NCI-H460 (cell line): Measurements from ENCODE around the gene VPS13C. TPM values are rescaled to one million over a fixed set of nuclear protein-coding genes. Genes with fewer than 3 reads are reported as not detected.

Source experiments
- DNase-seq: peaks from one replicate; pipeline ENCODE4 v3.0.0-alpha.2; 2016; ENCODE audit warnings: low read depth; ENCODE audit errors: extremely low read depth
- total RNA-seq: library from RNA; depleted of rRNA; stranded (reverse); fragments of >200 nt; shearing (Covaris generic); gene quantifications from 2 replicates; pipeline ENCODE4 v1.2.3, GENCODE V29; 2014

VPS13C gene
- total RNA-seq, 1 experiment from 2014 or later = 37.6 TPM

DNA sequence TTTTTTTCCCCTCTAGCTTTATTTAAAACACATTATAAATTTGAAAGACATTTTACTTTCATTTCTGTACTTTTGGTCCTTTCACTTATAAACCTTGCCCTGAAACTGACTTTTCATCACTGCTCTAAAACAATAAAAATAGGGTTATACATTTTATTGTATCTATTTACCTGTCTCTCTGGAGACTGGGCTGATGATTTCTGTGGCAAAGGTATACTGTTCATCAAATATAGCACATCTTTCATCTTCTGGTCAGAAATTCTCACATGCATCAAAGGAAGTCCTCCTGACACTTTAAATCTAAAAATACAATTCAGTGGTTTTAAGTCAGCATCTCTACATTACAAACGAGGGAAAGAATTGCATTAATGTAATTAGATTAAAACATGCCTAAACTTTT lies 86.1 kb downstream of the VPS13C start:
- DNase-seq = no peak

DNA sequence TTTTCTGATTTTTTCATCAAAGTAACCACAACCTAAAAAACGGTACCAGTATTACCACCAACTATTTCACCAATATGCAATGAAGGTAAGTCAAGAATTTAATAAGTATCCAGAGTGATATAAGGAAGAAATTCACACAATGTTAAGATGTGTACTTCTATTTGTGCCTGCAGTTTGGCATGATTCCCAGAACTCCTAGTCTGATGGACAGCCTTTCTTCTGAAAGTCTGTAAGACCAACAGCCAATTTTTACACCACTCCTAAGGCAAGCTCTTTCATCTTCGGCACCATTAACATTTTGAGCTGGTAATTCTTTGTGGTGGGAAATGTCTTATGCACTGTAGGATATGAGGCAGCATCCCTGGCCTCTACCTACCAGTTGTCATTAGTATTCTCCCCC lies 108.3 kb downstream of the VPS13C start:
- no peak for DNase-seq

DNA sequence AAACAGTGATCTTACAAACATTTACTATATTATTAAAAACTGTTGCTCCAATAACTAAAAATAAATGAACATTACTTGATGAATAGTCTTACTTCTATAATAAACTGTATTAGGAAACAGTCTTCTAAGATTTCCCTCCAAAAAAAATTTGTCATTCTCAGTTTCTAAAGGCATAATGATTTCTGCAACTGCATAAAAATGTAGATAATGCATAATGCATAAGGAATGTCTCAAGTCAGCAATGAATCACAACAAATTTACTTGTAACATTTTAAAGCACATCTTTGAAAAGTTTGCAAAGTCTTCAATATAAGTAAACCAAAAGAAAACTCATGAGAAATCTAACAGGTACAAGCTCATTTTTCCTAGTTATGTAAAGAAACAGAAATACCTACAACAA lies 113.5 kb downstream of the VPS13C start:
- DNase-seq = no peak

DNA sequence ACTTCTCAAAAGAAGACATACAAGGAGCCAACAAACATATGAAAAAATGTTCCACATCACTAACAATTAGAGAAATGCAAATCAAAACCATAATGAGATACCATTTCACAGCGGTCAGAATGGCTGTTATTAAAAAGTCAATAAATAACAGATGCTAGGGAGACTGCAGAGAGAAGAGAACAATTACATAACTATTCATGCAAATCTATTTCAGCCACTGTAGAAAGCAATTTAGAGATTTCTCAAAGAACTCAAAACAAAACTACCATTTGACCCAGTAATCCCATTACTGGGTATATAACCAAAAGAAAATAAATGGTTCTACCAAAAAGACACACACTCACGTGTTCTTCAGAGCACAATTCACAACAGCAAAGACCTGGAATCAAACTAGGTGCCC lies 116.3 kb downstream of the VPS13C start:
- no peak for DNase-seq

GRCh38 chr15:61938249-61938648 lies 122.0 kb downstream of the VPS13C start:
- no peak for DNase-seq

DNA sequence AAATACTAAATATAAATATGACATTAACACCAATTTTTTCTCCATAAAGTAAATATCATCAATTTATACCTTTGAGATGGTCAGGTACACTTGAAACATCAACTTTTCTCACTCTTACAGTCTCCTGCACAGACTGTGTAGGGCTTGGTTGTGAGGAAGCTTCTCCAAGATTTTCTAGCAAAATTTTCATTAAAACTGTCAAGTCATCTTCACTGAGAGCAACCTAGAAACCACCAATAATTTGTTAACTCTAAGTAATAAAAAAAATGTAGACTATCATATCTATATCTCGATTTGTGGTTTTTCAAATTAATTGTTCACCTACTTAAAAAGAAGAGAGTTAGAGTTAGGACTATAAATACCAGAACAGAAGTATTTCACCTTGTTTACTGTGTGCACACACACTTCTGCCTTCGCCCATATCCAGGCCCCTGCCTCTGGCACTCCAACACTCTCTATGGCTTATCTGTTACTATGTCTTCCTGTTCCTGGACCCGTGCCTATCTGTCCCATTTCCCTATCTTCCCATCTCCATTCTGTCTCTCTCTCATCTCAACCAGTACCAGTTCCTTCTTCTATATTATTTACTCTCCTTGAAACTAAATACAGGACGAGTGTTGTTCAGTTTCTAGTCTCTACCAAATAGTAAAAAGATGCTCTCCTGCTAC lies 123.6 kb downstream of the VPS13C start:
- DNase-seq = no peak

DNA sequence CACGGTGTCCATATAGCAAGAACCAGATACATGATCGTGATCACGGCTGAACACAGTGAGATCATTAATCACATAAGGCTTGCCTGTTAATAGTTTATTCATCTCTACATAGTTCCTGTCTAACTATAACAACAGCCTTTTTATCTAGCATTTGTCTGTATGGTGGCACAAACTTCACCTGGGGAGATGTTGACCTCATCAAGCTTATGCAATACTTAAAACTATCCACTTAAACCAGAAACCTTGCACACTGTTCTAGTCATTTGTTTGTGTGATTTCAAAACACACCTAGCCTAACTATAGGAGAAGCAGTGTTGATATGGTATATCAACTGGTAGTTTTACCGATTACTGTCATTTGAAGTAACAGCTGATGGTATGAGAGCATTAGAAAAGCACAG lies 124.8 kb downstream of the VPS13C start:
- DNase-seq = no peak

DNA sequence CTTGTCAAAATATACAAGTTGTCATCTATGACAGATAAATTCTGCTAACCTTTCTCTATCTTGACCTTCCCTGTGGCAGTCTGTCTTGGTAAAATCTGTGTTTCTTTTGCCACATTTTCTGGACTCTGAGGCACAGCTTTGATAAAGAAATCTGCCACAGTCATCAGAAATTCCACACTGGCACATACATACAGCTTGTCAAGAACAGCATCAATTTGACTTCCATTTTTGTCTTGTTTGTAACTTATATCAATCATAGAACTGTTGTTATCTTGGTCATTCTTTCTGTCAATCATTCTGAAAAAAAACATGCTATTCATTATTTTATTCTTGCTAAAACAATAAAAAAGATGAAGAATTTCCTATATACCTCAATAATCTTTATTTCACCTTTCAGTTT lies 130.8 kb downstream of the VPS13C start:
- no peak for DNase-seq

- DNase-seq = no peak
These were observed 137.1 kb downstream of the VPS13C start for GRCh38 chr15:61923173-61923572.

GRCh38 chr15:61921093-61921492 lies 139.2 kb downstream of the VPS13C start:
- no peak for DNase-seq

- DNase-seq = no peak
These were observed 142.8 kb downstream of the VPS13C start for GRCh38 chr15:61917457-61917856.

DNA sequence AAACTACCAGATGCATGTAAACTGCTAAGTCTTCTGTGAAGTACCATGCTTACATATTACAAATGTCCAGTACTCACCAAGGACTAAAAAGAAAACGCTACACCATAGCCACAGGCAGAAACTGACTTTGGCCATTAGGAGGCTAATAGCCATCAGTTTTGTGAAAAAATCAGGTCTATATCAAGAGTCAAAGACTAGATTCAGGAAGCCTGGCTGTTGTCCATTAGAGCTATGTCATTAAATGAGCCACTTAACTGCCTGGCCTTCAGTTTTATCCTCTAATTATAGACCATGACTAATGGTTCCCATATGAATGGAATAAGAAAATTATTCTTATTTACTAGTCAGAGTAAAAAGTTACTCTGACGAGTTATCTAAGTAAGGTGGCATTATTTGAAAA lies 144.1 kb downstream of the VPS13C start:
- no peak for DNase-seq

DNA sequence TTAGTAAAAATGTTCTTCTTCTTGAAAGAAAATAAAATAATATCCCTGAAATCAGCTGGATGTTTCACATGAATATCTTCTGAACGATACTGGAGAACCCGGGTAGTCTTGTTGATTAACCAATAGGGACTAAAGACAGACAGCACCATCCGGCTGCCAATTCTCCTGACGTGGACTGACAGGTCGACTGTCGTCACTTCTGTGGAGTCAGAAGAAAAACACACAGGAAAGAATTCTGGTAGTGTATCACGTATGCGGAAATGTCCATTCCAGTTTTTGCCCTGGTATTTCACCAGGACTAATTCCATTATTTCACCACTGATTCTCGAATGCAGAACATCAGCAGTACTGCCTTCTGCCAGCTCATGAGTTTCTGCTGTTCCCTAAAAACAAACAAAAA lies 144.6 kb downstream of the VPS13C start:
- no peak for DNase-seq

- DNase-seq = no peak
These were observed 149.3 kb downstream of the VPS13C start for GRCh38 chr15:61910839-61911369.

DNA sequence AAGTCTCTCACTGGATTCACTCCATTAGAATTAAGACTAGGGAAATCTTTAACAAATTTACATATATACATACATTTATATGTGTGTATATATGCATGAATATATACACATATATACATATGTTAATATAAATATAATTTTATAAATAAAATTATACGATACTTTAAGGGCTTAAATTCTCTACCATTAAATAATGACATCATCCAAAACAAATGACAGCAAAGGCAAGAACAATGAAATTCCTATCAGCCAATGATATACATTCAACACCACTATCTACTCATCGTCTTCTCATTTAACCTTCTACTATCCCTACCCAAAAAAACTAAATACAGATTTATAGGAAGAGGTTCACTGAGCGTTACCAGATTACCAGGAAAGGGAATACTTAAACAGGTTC lies 152.0 kb downstream of the VPS13C start:
- DNase-seq = no peak

GRCh38 chr15:61907753-61908086 lies 152.5 kb downstream of the VPS13C start:
- DNase-seq = no peak

DNA sequence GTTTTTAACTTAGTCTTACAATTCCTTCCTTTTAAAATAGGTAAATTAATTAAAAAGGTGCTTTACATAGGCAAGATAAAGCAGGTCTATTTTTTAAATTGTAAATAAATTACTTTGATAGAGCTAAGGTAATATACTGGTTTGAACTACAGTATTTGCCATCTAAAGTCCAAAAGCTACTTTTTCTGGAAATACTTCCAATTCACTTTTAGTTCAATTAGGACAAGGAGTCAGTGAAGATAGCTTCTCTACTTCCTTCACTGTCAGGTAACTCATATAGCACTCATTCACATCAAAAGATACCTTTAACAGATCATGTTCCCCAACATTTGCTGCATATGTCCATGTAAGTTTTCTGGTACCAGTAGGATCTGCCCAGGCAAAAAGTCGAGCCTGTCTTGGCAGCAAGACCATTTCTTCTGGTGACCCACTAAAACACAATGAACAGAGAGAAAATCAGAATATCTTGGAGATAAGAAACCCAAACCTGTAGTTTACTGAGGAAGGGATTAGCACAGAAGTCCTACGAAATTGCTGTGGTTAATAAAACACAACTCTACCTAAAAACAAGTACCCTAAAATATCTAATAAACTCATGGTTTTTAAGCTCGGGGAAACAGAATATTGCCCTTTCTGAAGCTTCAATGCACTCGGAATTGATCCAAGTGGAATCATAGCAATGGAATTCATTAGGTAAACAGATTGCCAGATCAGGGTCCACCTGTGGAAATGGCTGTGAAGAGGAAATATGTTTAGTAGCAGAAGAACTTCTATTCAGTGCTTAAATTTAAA lies 153.1 kb downstream of the VPS13C start:
- DNase-seq = no peak

DNA sequence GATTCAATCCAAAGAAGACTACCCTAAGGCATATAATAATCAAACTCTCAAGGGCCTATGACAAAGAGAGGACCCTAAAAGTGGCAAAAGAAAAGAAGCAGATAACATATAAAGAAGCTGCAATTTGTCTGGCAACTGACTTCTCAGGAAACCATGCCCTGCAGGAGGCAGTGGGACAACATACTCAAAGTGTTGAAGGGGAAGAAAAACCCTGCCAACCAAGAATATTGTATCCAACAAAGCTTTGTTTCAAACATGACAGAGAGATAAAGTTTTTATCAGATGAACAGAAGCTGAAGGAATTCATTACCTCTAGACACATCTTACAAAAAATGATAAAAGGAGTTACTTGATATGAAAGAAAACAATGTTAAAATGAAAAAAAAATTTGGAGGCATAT lies 167.1 kb downstream of the VPS13C start:
- DNase-seq = no peak

GRCh38 chr15:61892140-61892539 lies 168.1 kb downstream of the VPS13C start:
- DNase-seq = no peak

DNA sequence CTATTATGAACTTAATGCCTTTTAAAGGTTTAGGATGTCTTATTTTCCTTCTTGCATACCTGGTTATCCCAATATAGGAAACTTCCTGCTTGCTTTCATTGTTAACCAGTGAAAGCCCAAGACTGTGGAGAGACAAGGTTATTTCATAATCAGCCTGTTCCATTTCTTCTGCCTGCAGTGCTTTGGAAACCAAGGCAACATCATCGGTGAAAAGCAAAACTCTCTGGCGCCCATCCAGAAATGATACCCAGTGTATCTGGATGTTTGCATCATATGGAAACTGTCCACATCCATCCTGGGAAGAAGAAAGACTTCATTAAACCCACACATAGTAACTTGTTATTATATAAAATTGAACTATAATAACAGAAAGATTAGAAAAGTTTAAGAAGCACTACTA lies 170.1 kb downstream of the VPS13C start:
- DNase-seq = no peak

DNA sequence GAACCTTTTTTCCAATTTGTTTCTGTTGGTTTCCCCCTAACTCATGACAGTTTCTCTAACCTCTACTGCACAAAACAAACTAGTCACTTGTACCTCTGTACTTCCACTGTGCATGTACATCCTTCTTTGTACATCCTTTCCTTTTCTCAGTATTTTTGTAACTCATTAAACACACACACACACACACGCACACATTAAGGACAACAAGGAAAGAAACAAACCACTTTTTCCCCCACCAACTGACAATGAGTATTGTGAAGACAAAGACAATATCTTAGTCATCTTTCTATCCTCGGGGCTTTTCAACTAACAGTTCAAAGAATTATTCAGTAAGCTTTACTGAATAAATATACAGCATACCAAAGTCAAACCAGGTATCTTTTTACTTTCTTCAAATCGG lies 170.5 kb downstream of the VPS13C start:
- DNase-seq = no peak

DNA sequence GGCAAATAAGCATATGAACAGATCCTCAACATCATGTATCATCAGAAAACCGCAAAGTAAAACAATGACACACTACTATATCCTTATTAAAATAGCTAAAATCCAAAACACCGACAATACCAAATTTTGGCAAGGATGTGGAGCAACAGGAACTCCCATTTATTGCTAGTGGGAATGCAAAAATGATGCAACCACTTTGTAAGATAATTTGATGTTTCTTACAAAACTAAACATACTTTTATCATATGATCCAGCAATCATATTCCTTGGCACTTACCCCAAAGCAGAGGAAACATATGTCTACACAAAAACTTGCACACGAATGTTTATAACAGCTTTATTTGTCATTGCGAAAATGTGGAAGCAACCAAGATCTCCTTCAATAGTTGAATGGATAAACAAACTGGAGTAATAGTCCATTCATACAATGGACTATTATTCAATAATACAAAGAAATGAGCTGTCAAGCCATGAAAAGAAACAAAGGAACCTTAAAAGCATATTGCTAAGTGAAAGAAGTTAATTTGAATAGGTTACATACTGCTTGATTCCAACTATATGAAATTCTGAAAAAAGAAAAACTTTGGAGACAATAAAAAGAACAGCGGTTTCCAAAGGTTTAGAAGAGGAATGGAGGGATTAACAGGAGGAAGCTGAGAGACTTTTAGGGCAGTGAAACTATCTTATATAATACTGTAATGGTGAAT lies 172.0 kb downstream of the VPS13C start:
- DNase-seq = no peak
